Keratinocyte (primary cell): ENCODE data around the gene TEN1. TPM values are rescaled to one million over a fixed set of nuclear protein-coding genes. Genes with fewer than 3 reads are reported as not detected.

ENCODE experiments used
- DNase-seq: peaks from one replicate; pipeline ENCODE4 v3.0.0-alpha.2; 2011; ENCODE audit warnings: low read depth, missing footprints, low spot score
- FAIRE-seq: peaks from 2 replicates; lab custom pipeline; 2011; peaks lifted over from hg19 to GRCh38; lab: Jason Lieb, UNC
- H2AFZ ChIP-seq: 2 replicates; pipeline ENCODE4 v1.6.0; 2012; ENCODE audit warnings: low read length, control low read depth, inconsistent platforms; ENCODE audit not compliant: control insufficient read depth
- H3K27ac ChIP-seq: 2 replicates; pipeline ENCODE4 v1.5.1; 2011; ENCODE audit warnings: low read length; ENCODE audit not compliant: control insufficient read depth, insufficient read depth
- H3K27me3 ChIP-seq: 3 replicates; pipeline ENCODE4 v1.6.0; 2011; ENCODE audit warnings: low read length; ENCODE audit not compliant: control insufficient read depth, insufficient read depth; ENCODE audit errors: extremely low read depth
- H3K36me3 ChIP-seq, 2 experiments: 2 replicates in 1 of 2; 3 replicates in 1 of 2; pipeline ENCODE4 v1.5.1; 2011; ENCODE audit warnings: low read length in 2 of 2, mild to moderate bottlenecking in 1 of 2; ENCODE audit not compliant: control insufficient read depth in 2 of 2, insufficient read depth in 2 of 2; ENCODE audit errors: extremely low read depth in 1 of 2
- H3K4me1 ChIP-seq: 3 replicates; pipeline ENCODE4 v1.5.1; 2011; ENCODE audit warnings: low read length; ENCODE audit not compliant: control insufficient read depth, insufficient read depth; ENCODE audit errors: extremely low read depth
- H3K4me2 ChIP-seq: 3 replicates; pipeline ENCODE4 v1.6.0; 2011; ENCODE audit warnings: low read depth, low read length; ENCODE audit not compliant: control insufficient read depth, insufficient read depth; ENCODE audit errors: extremely low read depth
- H3K4me3 ChIP-seq, 3 experiments: fragments of 200-600 bp in 1 of 3; sonication (generic) in 1 of 3; 2 replicates in 2 of 3; 3 replicates in 1 of 3; pipeline ENCODE4 v1.5.1; 2011 to 2016; ENCODE audit warnings: low read length in 3 of 3, mild to moderate bottlenecking in 3 of 3, control low read depth in 2 of 3, inconsistent platforms in 1 of 3, low read depth in 1 of 3, mixed read lengths in 1 of 3, mixed run types in 1 of 3, moderate library complexity in 1 of 3; ENCODE audit not compliant: control insufficient read depth in 2 of 3, insufficient read depth in 2 of 3; ENCODE audit errors: extremely low read depth in 1 of 3
- H3K79me2 ChIP-seq: 2 replicates; pipeline ENCODE4 v1.6.0; 2012; ENCODE audit warnings: low read length; ENCODE audit not compliant: control insufficient read depth, insufficient read depth
- H3K9ac ChIP-seq: 3 replicates; pipeline ENCODE4 v1.6.0; 2011; ENCODE audit warnings: low read length; ENCODE audit not compliant: control insufficient read depth, insufficient read depth; ENCODE audit errors: extremely low read depth
- H3K9me1 ChIP-seq: 3 replicates; pipeline ENCODE4 v1.6.0; 2011; ENCODE audit warnings: low read length; ENCODE audit not compliant: control insufficient read depth, insufficient read depth; ENCODE audit errors: extremely low read depth
- H3K9me3 ChIP-seq: 2 replicates; pipeline ENCODE4 v1.5.1; 2012; ENCODE audit warnings: low read depth, low read length; ENCODE audit not compliant: control insufficient read depth
- H4K20me1 ChIP-seq: 3 replicates; pipeline ENCODE4 v1.6.0; 2011; ENCODE audit warnings: low read length; ENCODE audit not compliant: control insufficient read depth, insufficient read depth; ENCODE audit errors: extremely low read depth
- CTCF ChIP-seq, 3 experiments: IDR thresholded peaks in 1 of 3; conservative IDR thresholded peaks in 1 of 3; optimal IDR thresholded peaks in 1 of 3; 2 replicates in 2 of 3; 3 replicates in 1 of 3; pipeline versions ENCODE3 to v1.5.1; 2011; ENCODE audit warnings: low read length in 3 of 3, mild to moderate bottlenecking in 3 of 3, moderate library complexity in 2 of 3, control low read depth in 1 of 3, inconsistent platforms in 1 of 3; ENCODE audit not compliant: insufficient read depth in 2 of 3; ENCODE audit errors: extremely low read depth in 1 of 3
- EZH2 ChIP-seq: IDR thresholded peaks from one replicate; pipeline ENCODE4 v1.6.1; 2012; ENCODE audit warnings: inconsistent platforms, mild to moderate bottlenecking, low read length, moderate library complexity
- dilution Hi-C: fragments of 300-500 bp; cut with MboI; formaldehyde crosslinking; loops from one replicate; pipeline ENCODE4 v1.7.0; 2020; ENCODE audit warnings: low sequenced_read_pairs; ENCODE audit not compliant: extremely low pct_ligation_motif_present
- polyA plus RNA-seq, 5 experiments: library from polyadenylated mRNA; depleted of rRNA in 3 of 5; stranded (reverse) in 3 of 5; stranded (forward) in 1 of 5; unstranded in 1 of 5; fragments of >200 nt; gene quantifications; 1 replicate in 1 of 5; 2 replicates in 3 of 5; 3 replicates in 1 of 5; pipeline versions ENCODE4 v1.2.1 to v1.2.3, GENCODE V29; 2011 to 2012; ENCODE audit warnings: missing spikeins in 2 of 5, low read depth in 1 of 5, low replicate concordance in 1 of 5

Gene TEN1
- polyA plus RNA-seq, 1 donor (not counting 4 experiments of a cell fraction or from before 2014, with no cell fraction given), result 11.7 TPM

- TF ChIP-seq CTCF (optimal IDR thresholded peaks at IDR 0.05 in 1 of 3, IDR thresholded peaks at IDR 0.05 in 1 of 3, conservative IDR thresholded peaks at IDR 0.05 in 1 of 3; ENCODE audit: extremely low read depth in 1 of 3, insufficient read depth in 2 of 3, low read length in 3 of 3) (no peak), EZH2 (no peak)
- Histone ChIP-seq H2AFZ (peak within 1 kb of the TSS; percentile 26), H3K4me1 (peaks cover 18% of the 10 kb centered on the region), H3K79me2 (no peaks in the 10 kb centered on the region), H3K9me1 (peaks cover 2% of the 10 kb centered on the region), H3K27ac (no peak within 1 kb of the TSS), H3K4me3 (no peak within 1 kb of the TSS), H3K9ac (no peak within 1 kb of the TSS), H4K20me1 (no peaks in the 10 kb centered on the region), H3K36me3 (peaks cover 0 to 3% of the 10 kb centered on the region in 2 experiments), H3K9me3 (no peaks in the 10 kb centered on the region), H3K27me3 (no peaks in the 10 kb centered on the region), H3K4me2 (peak within 1 kb of the TSS; percentile 16)
- FAIRE-seq (no peak), DNase-seq (no peak)
- dilution Hi-C loops, result no loop called here
These were observed 21.9 kb downstream of the TEN1 start, which contains the start of gene CDK3 for GRCh38 chr17:76000755-76001521. CDK3 (plus strand) TSS chr17:76000855; CDS start chr17:76001426, 571 bp downstream.

- Histone ChIP-seq H4K20me1 (no peaks in the 10 kb centered on the region), H3K9ac (no peak overlapping the region), H3K4me2 (no peak overlapping the region), H3K36me3 (peaks cover 7% of the 10 kb centered on the region in 2 experiments), H3K27me3 (no peaks in the 10 kb centered on the region), H3K4me3 (no peak overlapping the region), H2AFZ (no peak overlapping the region), H3K27ac (no peak overlapping the region), H3K9me1 (peaks cover 2% of the 10 kb centered on the region), H3K9me3 (no peaks in the 10 kb centered on the region), H3K79me2 (no peaks in the 10 kb centered on the region), H3K4me1 (peaks cover 11% of the 10 kb centered on the region)
- dilution Hi-C loops, result no loop called here
- TF ChIP-seq CTCF (optimal IDR thresholded peaks at IDR 0.05 in 1 of 3, IDR thresholded peaks at IDR 0.05 in 1 of 3, conservative IDR thresholded peaks at IDR 0.05 in 1 of 3; ENCODE audit: extremely low read depth in 1 of 3, insufficient read depth in 2 of 3, low read length in 3 of 3), result no peak
- no peak for TF ChIP-seq EZH2
- no peak for FAIRE-seq
- no peak for DNase-seq
These were observed 23.1 kb downstream of the TEN1 start for GRCh38 chr17:76002100-76002499.
